CD4-positive, alpha-beta T cell treated with Interleukin-15 for 4 hours (primary cell): ENCODE data around the gene ATP1A4.
"Not testable (repeated sequence)": the region's sequence is repeated elsewhere in the genome, so short reads cannot be mapped to it uniquely, and the experiment has no call there.

Experiments used
- DNase-seq: peaks from one replicate; pipeline ENCODE4 v3.0.0-alpha.2; 2020; ENCODE audit warnings: low spot score

ATP1A4 gene

GRCh38 chr1:160151303-160151702 is at the start of gene ATP1A4:
TSS of gene ATP1A4 (plus strand) at chr1:160151603. CDS start at chr1:160152041, 438 bp downstream.
- no peak for DNase-seq

- no peak for DNase-seq
These were observed 49.5 kb upstream of the ATP1A4 start for GRCh38 chr1:160101717-160102522.

GRCh38 chr1:160103658-160104408 is 47.6 kb upstream of the ATP1A4 start:
- DNase-seq, result no peak

GRCh38 chr1:160104486-160104885 is 46.9 kb upstream of the ATP1A4 start:
- DNase-seq, result no peak

DNA sequence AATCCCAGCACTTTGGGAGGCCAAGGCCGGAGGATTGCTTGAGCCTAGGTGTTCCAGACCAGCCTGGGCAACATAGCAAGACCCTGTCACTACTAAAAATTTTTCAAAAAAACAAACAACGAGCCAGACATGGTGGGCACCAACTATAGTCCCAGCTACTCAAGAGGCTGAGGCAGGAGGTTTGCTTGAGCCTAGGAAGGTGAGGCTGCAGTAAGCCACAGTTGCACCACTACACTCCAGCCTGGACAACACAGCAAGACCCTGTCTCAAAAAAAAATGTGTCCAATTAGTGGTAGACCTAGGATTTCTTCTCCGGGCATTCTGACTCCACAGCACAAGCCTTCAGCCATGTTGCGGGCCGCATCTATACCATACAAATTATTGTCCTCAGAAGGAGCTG is 46.2 kb upstream of the ATP1A4 start:
- DNase-seq, result no peak

DNA sequence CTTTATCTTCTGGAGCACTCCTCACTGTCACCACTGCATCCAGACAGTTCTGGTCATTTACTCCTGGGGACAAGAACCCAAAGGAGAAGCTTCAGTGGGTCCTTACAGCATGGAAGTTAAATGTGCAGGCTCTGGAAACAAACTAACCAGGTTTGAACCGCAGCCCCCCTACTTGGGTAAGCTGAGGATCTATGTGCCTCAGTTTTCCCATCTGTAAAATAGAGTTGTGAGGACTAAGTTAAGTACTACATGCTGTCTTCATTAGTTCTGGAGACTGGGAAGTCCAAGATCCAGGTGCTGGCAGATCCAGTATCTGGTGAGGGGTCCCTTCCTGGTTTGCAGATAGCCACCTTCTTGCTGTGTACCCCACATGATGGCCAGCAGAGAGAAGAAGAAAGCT is 43.9 kb upstream of the ATP1A4 start:
- no peak for DNase-seq

GRCh38 chr1:160108888-160109662 is 42.3 kb upstream of the ATP1A4 start:
- peak; percentile 41 for DNase-seq

DNA sequence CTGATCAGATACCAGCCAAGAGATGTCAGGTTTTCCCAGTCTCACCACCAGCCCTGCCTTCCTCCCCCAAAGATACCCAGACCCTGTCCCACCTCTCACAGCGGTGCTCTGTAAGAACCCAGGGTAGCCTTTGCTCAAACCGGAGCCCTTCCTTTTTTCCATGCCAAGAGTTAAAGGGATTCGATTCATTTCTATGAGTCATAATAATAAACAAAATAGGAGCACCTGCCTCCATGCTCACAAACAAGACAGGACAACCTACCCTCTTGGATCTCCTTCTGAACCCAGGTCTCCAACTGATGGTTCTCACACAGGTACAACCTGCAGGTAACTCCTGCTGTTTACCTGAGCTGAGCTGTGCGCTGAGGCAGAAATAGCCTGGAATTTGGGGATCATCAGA is 41.7 kb upstream of the ATP1A4 start:
- no peak for DNase-seq

- DNase-seq, result not testable (repeated sequence)
These were observed 39.9 kb upstream of the ATP1A4 start for GRCh38 chr1:160111462-160111861.

DNA sequence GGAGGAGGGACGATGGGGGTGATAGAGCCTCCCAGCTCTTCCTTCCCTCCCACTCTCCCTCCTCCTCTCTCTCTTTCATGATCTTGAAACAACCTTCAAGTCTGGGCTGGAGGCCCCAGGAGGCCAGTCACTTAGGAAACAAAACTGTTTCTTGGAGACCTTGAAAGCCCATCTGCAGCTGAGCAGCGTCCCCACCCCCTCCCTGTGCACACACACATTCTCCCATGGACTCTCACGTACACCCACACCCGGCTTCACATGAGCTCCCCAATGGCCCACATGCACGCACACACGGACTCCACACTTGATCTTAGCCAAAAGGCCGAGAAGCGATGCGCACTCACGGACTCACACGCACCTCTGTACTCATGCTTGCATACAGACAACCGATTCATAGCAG is 39.0 kb upstream of the ATP1A4 start:
- no peak for DNase-seq

DNA sequence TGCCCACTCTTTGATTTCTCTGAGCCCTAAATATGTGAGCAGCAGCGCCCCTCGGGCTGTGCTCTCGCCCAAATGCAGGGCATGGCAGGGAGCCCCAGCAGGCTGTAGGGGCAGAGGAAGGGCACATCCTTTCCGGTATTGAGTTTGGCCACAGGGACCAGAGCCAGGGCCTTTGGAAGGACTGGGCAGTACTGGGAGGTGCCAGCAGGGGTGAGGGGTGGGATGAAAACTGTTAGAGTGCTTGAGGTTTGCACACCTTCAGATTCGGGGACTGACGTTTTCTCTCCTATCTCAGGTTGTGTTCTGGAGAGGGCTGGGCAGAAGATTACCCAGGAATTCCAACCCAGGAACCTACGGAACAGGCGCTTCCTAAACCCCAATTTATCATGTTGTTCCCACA is 38.0 kb upstream of the ATP1A4 start:
- no peak for DNase-seq

GRCh38 chr1:160114085-160114484 is 37.3 kb upstream of the ATP1A4 start:
- DNase-seq, result no peak

GRCh38 chr1:160115545-160116282 is 35.7 kb upstream of the ATP1A4 start, which contains the start of gene ATP1A2:
TSS of gene ATP1A2 (plus strand) at chr1:160115759. CDS start at chr1:160115862, 103 bp downstream.
- DNase-seq, result no peak

DNA sequence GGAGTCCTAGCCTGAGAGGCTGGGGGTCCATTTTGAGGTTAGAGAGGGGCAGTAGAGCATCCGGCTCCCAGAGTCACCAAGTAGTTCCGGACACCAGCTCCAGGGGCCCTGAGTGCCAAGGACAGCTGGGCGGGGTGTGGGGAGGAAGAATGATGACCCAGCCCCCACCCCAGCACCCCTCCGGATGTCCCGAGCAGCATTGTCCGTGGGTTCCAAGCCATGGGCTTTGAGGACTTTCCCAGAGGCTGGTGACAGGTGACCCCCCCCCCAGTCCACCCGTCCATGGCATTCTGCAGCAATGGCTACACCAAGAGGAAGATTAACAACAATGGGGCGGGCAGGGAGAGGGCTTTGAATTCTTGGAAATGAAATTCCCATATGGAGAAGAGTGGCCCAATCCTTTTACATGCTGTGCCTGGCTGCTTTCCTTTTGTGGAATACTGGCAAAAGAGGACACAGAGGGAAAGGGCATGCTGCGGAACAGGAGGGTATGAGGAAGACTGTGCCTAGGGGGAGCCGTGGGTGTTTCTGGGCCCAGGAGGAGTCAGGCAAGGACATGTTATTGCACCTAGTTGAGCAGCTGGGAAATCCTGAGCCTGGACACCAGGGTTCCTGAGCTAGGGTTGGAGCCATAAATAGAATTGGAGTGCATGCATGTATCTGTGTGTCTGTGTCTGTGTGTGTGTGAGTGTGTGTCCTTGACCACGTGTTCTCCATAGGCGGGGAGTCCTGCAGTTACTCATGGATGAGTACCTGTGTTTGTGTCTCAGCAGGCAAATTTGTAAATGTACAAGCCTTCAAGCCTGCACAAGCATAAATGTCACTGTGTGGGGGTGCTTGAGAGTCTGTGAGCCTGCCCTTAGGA is 34.9 kb upstream of the ATP1A4 start:
- no peak for DNase-seq

GRCh38 chr1:160117300-160117699 is 34.1 kb upstream of the ATP1A4 start:
- no peak for DNase-seq

- DNase-seq, result no peak
These were observed 33.7 kb upstream of the ATP1A4 start for GRCh38 chr1:160117709-160118183.

DNA sequence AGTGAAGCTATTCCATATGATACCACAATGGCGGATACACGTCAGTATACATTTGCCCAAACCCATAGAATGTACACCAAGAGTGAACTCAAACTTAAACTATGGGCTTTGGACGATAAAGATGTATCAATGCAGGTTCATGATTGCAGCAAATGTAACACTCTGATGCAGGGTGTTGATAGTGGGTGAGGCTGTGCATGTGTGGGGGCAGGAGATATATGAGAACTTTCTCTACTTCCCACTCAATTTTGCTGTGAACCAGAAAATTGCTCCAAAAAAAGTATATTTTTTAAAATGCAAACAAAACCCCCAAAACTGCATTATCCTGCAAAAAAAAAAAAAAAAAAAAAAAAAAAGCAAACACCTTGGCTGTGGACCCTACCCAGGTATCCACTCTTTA is 32.5 kb upstream of the ATP1A4 start:
- no peak for DNase-seq

DNA sequence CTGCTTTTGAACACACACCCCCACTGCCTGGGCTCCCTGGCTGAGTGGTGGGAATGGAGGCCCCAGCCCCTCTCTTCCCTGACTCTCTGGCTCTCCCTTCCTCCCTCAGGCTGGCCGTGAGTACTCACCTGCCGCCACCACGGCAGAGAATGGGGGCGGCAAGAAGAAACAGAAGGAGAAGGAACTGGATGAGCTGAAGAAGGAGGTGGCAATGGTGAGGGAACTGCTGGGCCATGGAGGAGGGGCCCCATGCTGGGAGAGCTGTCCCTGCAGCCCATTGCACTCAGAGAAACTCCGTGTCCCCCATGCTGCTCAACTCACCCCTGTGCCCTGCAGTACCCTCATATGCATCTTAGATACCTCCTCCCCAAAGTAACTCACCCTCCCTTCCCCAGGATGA is 30.6 kb upstream of the ATP1A4 start:
- no peak for DNase-seq

DNA sequence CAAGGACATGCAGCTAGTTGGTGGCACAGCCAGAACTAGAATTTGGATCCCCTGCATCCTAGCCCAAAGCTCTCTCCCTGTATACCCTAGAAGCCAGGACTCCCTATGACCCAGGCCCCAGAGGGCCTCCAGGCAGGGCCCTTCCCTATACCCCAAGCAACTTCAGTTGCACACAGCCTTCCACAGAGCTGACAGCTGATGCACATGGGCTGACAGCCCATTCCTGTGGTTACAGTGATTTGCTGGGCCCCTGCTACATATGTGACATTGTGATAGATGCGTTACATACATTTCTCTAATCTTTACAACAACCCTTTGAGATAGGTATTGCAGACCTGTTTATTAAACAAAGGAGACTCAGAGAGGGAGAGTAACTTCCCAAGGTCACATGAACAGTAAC is 30.0 kb upstream of the ATP1A4 start:
- no peak for DNase-seq

DNA sequence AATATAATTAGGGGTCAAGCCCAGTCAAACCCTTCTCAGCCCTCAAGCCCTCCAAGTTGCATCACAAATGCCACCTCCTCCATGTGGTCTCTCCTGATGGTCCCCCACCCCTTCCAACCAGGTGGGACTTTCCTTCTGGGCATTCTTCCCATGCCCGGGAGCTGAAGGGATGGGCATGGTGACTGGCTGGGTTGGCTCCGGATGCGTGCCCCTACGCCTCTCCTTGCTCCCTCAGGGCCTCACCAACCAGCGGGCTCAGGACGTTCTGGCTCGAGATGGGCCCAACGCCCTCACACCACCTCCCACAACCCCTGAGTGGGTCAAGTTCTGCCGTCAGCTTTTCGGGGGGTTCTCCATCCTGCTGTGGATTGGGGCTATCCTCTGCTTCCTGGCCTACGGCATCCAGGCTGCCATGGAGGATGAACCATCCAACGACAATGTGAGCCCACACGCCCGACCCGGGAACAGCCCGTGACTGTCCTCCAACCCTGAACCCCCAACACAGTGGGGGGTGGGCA is 28.4 kb upstream of the ATP1A4 start:
- no peak for DNase-seq
